OCI-LY3 (cell line): ENCODE results near the gene RAP1GAP.

ENCODE experiments used
- H2AFZ ChIP-seq: fragments of 200-600, 300-600 bp; shearing (Covaris generic); 2 replicates; pipeline ENCODE4 v1.6.0; 2014; ENCODE audit warnings: antibody characterized with exemption, low read depth, low read length
- H3K27ac ChIP-seq: fragments of 200-600, 300-600 bp; sonication (generic); 2 replicates; pipeline ENCODE4 v1.5.1; 2014; ENCODE audit warnings: mild to moderate bottlenecking, low read length, moderate library complexity, mixed read lengths
- H3K27me3 ChIP-seq: fragments of 200-600, 300-600 bp; sonication (generic); 2 replicates; pipeline ENCODE4 v1.6.1; 2014; ENCODE audit warnings: low read depth, low read length, mixed read lengths
- H3K36me3 ChIP-seq: fragments of 200-600, 300-600 bp; sonication (generic); replicated peaks from 2 replicates; pipeline ENCODE3; 2014; ENCODE audit warnings: low read depth, low read length, mixed read lengths
- H3K4me1 ChIP-seq: fragments of 300-600, 200-600 bp; sonication (generic); 2 replicates; pipeline ENCODE4 v1.6.1; 2014; ENCODE audit warnings: low read length, mixed read lengths
- H3K4me2 ChIP-seq: fragments of 200-600, 300-600 bp; sonication (generic); 2 replicates; pipeline ENCODE4 v1.6.1; 2014; ENCODE audit warnings: low read length, mixed read lengths
- H3K4me3 ChIP-seq: fragments of 300-600, 200-600 bp; sonication (generic); 2 replicates; pipeline ENCODE4 v1.5.1; 2014; ENCODE audit warnings: antibody characterized with exemption, mild to moderate bottlenecking, low read length, moderate library complexity
- H3K79me2 ChIP-seq: fragments of 300-600, 200-600 bp; shearing (Covaris generic); 2 replicates; pipeline ENCODE4 v1.6.1; 2014; ENCODE audit warnings: mild to moderate bottlenecking, low read length, mixed read lengths
- H3K9ac ChIP-seq: fragments of 300-600, 200-600 bp; shearing (Covaris generic); 2 replicates; pipeline ENCODE4 v1.6.0; 2014; ENCODE audit warnings: mild to moderate bottlenecking, low read length, moderate library complexity
- H3K9me3 ChIP-seq: fragments of 200-600, 300-600 bp; shearing (Covaris generic); 2 replicates; pipeline ENCODE4 v1.6.1; 2014; ENCODE audit warnings: low read length, mixed read lengths; ENCODE audit not compliant: insufficient read depth
- H4K20me1 ChIP-seq: fragments of 200-600, 300-600 bp; sonication (generic); 2 replicates; pipeline ENCODE4 v1.6.1; 2016; ENCODE audit warnings: low read length, mixed read lengths; ENCODE audit not compliant: insufficient read depth
- EZH2phosphoT487 ChIP-seq: fragments of 200-600 bp; shearing (Covaris generic); IDR thresholded peaks from 2 replicates; pipeline ENCODE4 v1.6.1; 2018; ENCODE audit warnings: antibody characterized with exemption, mixed run types, low read depth
- TF ChIP-seq, protein P1 (sequence below): fragments of 200-600, 300-600 bp; sonication (generic); IDR thresholded peaks from 2 replicates; pipeline ENCODE4 v1.5.1; 2014; ENCODE audit warnings: antibody characterized with exemption, low read length, low read depth

RAP1GAP gene

DNA sequence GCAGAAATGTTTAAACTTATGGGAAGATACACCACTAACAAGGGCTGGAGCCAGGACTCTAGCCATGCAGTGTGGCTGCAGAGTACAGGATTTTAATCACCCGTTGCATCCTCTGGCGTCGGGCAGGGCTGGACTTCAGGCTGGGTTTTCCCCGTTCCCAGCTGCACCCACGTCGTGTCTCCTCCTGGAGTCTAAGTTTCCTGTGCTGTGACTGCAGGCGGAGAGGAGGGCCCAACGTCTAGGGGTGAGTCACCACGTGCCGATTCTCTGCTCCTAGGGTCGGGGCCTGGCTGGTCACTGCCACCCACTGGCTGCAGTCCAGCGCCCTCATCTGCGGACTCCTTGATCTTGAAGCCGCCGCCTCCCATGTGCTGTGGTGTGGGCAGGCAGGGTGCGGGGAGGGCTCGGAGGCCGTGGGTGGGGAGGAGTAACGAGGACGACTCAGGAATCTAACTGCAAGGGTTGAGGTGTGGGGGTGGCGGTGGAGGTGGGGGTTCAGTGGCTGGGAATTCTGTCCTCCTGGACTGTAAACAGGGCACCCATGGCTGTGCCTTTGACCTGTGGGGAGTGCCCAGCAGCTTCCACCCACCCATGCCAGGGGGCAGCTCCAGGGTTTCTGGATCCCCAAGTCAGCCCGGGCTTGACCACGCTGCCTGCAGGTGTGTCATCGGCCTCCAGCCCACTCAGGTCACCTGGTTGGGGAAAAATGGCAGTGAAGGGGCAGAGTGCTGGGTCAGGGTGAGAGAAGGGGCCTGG lies 82.1 kb downstream of the RAP1GAP start:
- H3K27ac ChIP-seq, result no peak overlapping the region
- TF ChIP-seq, protein P1, sequence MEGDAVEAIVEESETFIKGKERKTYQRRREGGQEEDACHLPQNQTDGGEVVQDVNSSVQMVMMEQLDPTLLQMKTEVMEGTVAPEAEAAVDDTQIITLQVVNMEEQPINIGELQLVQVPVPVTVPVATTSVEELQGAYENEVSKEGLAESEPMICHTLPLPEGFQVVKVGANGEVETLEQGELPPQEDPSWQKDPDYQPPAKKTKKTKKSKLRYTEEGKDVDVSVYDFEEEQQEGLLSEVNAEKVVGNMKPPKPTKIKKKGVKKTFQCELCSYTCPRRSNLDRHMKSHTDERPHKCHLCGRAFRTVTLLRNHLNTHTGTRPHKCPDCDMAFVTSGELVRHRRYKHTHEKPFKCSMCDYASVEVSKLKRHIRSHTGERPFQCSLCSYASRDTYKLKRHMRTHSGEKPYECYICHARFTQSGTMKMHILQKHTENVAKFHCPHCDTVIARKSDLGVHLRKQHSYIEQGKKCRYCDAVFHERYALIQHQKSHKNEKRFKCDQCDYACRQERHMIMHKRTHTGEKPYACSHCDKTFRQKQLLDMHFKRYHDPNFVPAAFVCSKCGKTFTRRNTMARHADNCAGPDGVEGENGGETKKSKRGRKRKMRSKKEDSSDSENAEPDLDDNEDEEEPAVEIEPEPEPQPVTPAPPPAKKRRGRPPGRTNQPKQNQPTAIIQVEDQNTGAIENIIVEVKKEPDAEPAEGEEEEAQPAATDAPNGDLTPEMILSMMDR, result no peak
- no peak for TF ChIP-seq EZH2phosphoT487
- H3K79me2 ChIP-seq, result no peaks in the 10 kb centered on the region
- no peaks in the 10 kb centered on the region for H3K9me3 ChIP-seq
- H3K4me1 ChIP-seq, result no peaks in the 10 kb centered on the region
- no peak overlapping the region for H3K9ac ChIP-seq
- peaks cover 7% of the 10 kb centered on the region; the same call in 1 of the 2 replicates for H3K27me3 ChIP-seq
- H3K4me2 ChIP-seq, result no peak overlapping the region
- H4K20me1 ChIP-seq, result no peaks in the 10 kb centered on the region
- no peaks in the 10 kb centered on the region for H3K36me3 ChIP-seq
- no peak overlapping the region for H3K4me3 ChIP-seq
- no peak overlapping the region for H2AFZ ChIP-seq

DNA sequence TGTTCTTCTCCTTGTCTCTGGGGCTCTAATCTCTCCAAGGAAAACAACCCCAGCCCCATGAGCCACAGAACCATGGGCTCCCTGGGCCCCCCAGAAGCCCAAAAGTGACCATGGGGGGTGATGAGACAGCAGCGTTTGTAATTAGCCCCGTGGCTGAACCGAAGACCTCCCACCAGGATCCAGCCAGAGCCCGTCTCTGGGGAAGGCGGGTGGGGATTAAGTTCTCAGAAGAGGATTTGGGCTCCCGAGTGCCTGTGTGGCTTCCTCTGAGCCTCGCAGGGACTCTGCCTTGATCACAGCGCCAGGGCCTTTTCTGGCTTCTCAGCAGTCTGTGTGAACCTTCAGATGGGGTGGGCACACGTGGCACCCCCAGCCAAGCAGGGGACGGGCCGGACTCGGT lies 82.9 kb downstream of the RAP1GAP start:
- H4K20me1 ChIP-seq, result no peaks in the 10 kb centered on the region
- H3K4me3 ChIP-seq, result no peak overlapping the region
- peaks cover 7% of the 10 kb centered on the region; the same call in 1 of the 2 replicates for H3K27me3 ChIP-seq
- no peak overlapping the region for H3K4me2 ChIP-seq
- no peaks in the 10 kb centered on the region for H3K36me3 ChIP-seq
- no peak for TF ChIP-seq EZH2phosphoT487
- TF ChIP-seq, protein P1, result no peak
- H3K27ac ChIP-seq, result no peak overlapping the region
- H3K9me3 ChIP-seq, result no peaks in the 10 kb centered on the region
- H3K79me2 ChIP-seq, result no peaks in the 10 kb centered on the region
- no peak overlapping the region for H3K9ac ChIP-seq
- H2AFZ ChIP-seq, result no peak overlapping the region
- H3K4me1 ChIP-seq, result no peaks in the 10 kb centered on the region

DNA sequence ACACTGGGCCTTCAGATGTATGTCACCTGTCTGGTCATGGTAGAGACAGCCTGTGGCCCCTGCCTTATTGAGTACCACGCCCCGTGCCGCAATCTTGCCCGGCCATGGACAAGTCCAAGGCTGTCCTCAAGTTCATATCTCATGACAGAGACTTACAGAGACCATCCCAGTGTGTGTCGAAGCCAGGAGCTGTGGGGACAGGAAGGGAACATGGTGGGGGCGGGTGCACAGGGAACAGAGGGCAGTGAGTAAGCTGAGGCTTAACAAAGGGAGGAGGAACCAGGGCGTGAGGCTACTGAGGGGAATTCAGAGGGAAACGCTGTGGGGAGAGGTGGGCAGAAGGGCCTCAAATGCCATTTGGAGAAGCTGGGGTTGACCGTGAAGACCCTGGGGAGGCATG lies 84.1 kb downstream of the RAP1GAP start:
- no peak overlapping the region for H3K27ac ChIP-seq
- H3K9me3 ChIP-seq, result no peaks in the 10 kb centered on the region
- H3K4me2 ChIP-seq, result no peak overlapping the region
- H3K27me3 ChIP-seq, result peaks cover 3% of the 10 kb centered on the region; the same call in 1 of the 2 replicates
- H3K79me2 ChIP-seq, result no peaks in the 10 kb centered on the region
- no peaks in the 10 kb centered on the region for H4K20me1 ChIP-seq
- H3K36me3 ChIP-seq, result no peaks in the 10 kb centered on the region
- H2AFZ ChIP-seq, result no peak overlapping the region
- TF ChIP-seq, protein P1, result no peak
- no peak for TF ChIP-seq EZH2phosphoT487
- no peak overlapping the region for H3K9ac ChIP-seq
- H3K4me1 ChIP-seq, result no peaks in the 10 kb centered on the region
- H3K4me3 ChIP-seq, result no peak overlapping the region

DNA sequence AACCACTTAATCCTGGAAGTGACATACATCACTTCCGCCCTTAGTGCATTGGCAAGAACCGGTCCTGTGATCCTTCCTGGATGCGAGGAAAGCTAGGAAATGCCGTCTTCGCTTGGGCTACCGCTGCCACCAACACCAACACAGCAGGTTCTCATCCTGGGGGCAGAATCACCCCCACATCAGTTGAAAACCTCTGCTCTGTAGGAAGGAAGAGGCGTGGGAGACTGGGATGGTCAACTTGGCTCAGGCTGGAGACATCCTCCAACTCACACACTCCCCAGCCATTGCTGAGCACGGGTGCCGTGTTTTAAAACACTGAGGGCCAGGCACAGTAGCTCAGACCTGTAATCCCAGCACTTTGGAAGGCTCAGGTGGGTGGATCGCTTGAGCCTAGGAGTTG lies 85.1 kb downstream of the RAP1GAP start:
- no peaks in the 10 kb centered on the region for H3K79me2 ChIP-seq
- no peaks in the 10 kb centered on the region for H4K20me1 ChIP-seq
- H3K4me2 ChIP-seq, result no peak overlapping the region
- H3K27me3 ChIP-seq, result peaks cover 3% of the 10 kb centered on the region; the same call in 1 of the 2 replicates
- no peaks in the 10 kb centered on the region for H3K9me3 ChIP-seq
- TF ChIP-seq, protein P1, result no peak
- TF ChIP-seq EZH2phosphoT487, result no peak
- no peak overlapping the region for H3K27ac ChIP-seq
- H3K36me3 ChIP-seq, result no peaks in the 10 kb centered on the region
- H2AFZ ChIP-seq, result no peak overlapping the region
- H3K4me3 ChIP-seq, result no peak overlapping the region
- H3K4me1 ChIP-seq, result no peaks in the 10 kb centered on the region
- no peak overlapping the region for H3K9ac ChIP-seq
